AG09319 (cell line): ENCODE data around the gene OR56A5.

Source experiments
- DNase-seq: peaks from one replicate; pipeline ENCODE4 v3.0.0-alpha.2; 2010; ENCODE audit warnings: low read depth; ENCODE audit errors: extremely low read depth
- CTCF ChIP-seq: IDR thresholded peaks from 2 replicates; pipeline ENCODE4 v1.5.1; 2011; ENCODE audit warnings: low read depth, mild to moderate bottlenecking, inconsistent platforms, low read length, moderate library complexity

The OR56A5 gene

GRCh38 chr11:5968394-5968793 lies at the start of gene OR56A5:
OR56A5 (minus strand) TSS chr11:5968494; CDS start chr11:5968494, 0 bp downstream.
- TF ChIP-seq CTCF, result no peak

GRCh38 chr11:6013042-6013441 lies 44.7 kb upstream of the OR56A5 start:
- no peak for DNase-seq
- no peak for TF ChIP-seq CTCF

More at GRCh38 chr11:5968394-5968793, at the start of gene OR56A5:
- DNase-seq, result no peak

- no peak for TF ChIP-seq CTCF
These were observed 43.9 kb upstream of the OR56A5 start for GRCh38 chr11:6012035-6012668.

GRCh38 chr11:6006846-6007245 lies 38.6 kb upstream of the OR56A5 start, which contains the start of gene OR56A4:
OR56A4 (minus strand) TSS chr11:6006946; CDS start chr11:6002992, 3,954 bp downstream.
- DNase-seq, result no peak

More at GRCh38 chr11:6012035-6012668, 43.9 kb upstream of the OR56A5 start:
- no peak for DNase-seq

GRCh38 chr11:6006395-6006794 lies 38.1 kb upstream of the OR56A5 start:
- no peak for DNase-seq
- TF ChIP-seq CTCF, result no peak

More at GRCh38 chr11:6006846-6007245, 38.6 kb upstream of the OR56A5 start, which contains the start of gene OR56A4:
- TF ChIP-seq CTCF, result no peak

- TF ChIP-seq CTCF, result no peak
- no peak for DNase-seq
These were observed 34.0 kb upstream of the OR56A5 start for GRCh38 chr11:6002202-6002699.

GRCh38 chr11:5994791-5995190 lies 26.5 kb upstream of the OR56A5 start:
- DNase-seq, result no peak

More at GRCh38 chr11:5994791-5995190, 26.5 kb upstream of the OR56A5 start:
- no peak for TF ChIP-seq CTCF
